H1 (cell line): ENCODE data around the gene CORO2B. TPM values are rescaled to one million over a fixed set of nuclear protein-coding genes. Genes with fewer than 3 reads are reported as not detected.

Experiments used
- CTCF ChIA-PET: fragments of 300-600 bp; sonication (Branson Sonifier 250); formaldehyde crosslinking; loops from one replicate; lab custom pipeline; 2021; ENCODE audit not compliant: partially characterized antibody; lab: Charles Lee
- POLR2A ChIA-PET: fragments of 300-600 bp; sonication (Branson Sonifier 250); formaldehyde crosslinking; loops from one replicate; lab custom pipeline; 2021; ENCODE audit warnings: inconsistent platforms; ENCODE audit not compliant: partially characterized antibody; lab: Charles Lee
- DNase-seq, 2 experiments: peaks; one replicate each; pipeline versions ENCODE4 v3.0.0 to v3.0.0-alpha.2; 2010 to 2022; ENCODE audit warnings: low spot score in 2 of 2, low read depth in 1 of 2, mixed read lengths in 1 of 2
- FAIRE-seq: peaks from 2 replicates; lab custom pipeline; 2011; peaks lifted over from hg19 to GRCh38; lab: Jason Lieb, UNC
- H2AFZ ChIP-seq: 2 replicates; pipeline ENCODE4 v1.8.1; 2012; ENCODE audit warnings: low read length, inconsistent platforms
- H2AK5ac ChIP-seq: 2 replicates; pipeline ENCODE4 v1.6.1; 2013; ENCODE audit warnings: low read depth, low read length
- H2BK120ac ChIP-seq: replicated peaks from 2 replicates; pipeline ENCODE3; 2013; ENCODE audit warnings: low read depth, low read length, inconsistent platforms
- H2BK12ac ChIP-seq: 2 replicates; pipeline ENCODE4 v1.6.1; 2013; ENCODE audit warnings: low read depth, low read length
- H2BK15ac ChIP-seq: 2 replicates; pipeline ENCODE4 v1.6.1; 2013; ENCODE audit warnings: low read length
- H2BK20ac ChIP-seq: 2 replicates; pipeline ENCODE4 v1.6.1; 2013; ENCODE audit warnings: low read length
- H2BK5ac ChIP-seq: 2 replicates; pipeline ENCODE4 v1.6.1; 2013; ENCODE audit warnings: low read depth, low read length
- H3K14ac ChIP-seq: 2 replicates; pipeline ENCODE4 v1.6.1; 2013; ENCODE audit warnings: inconsistent platforms; ENCODE audit not compliant: insufficient read length
- H3K18ac ChIP-seq: 2 replicates; pipeline ENCODE4 v1.6.1; 2013; ENCODE audit warnings: low read length; ENCODE audit errors: extremely low read depth
- H3K23ac ChIP-seq: 2 replicates; pipeline ENCODE4 v1.6.1; 2013; ENCODE audit warnings: inconsistent platforms; ENCODE audit not compliant: insufficient read length
- H3K23me2 ChIP-seq: 2 replicates; pipeline ENCODE4 v1.6.1; 2013; ENCODE audit warnings: low read depth, low read length
- H3K27ac ChIP-seq: 2 replicates; pipeline ENCODE4 v1.6.1; 2011; ENCODE audit warnings: low read depth, low read length, inconsistent platforms
- H3K27me3 ChIP-seq, 4 experiments: replicated peaks in 1 of 4; 1 replicate in 1 of 4; 2 replicates in 3 of 4; pipeline versions ENCODE4 v1.6.1 to v1.8.1; 2011 to 2013; ENCODE audit warnings: low read length in 3 of 4, mild to moderate bottlenecking in 3 of 4, inconsistent platforms in 2 of 4, mixed read lengths in 2 of 4, moderate library complexity in 1 of 4; ENCODE audit not compliant: control insufficient read depth in 3 of 4, insufficient read depth in 3 of 4; ENCODE audit errors: extremely low read depth in 1 of 4
- H3K36me3 ChIP-seq, 4 experiments: 2 replicates each; pipeline versions ENCODE4 v1.6.1 to v1.8.1; 2011 to 2013; ENCODE audit warnings: mild to moderate bottlenecking in 4 of 4, low read length in 3 of 4, moderate library complexity in 2 of 4, control low read depth in 1 of 4, inconsistent platforms in 1 of 4; ENCODE audit not compliant: insufficient read depth in 4 of 4, control insufficient read depth in 2 of 4
- H3K4ac ChIP-seq: replicated peaks from 2 replicates; pipeline ENCODE3; 2013; ENCODE audit warnings: low read length, low read depth, mixed read lengths, inconsistent platforms; ENCODE audit not compliant: insufficient read length
- H3K4me1 ChIP-seq, 4 experiments: replicated peaks in 1 of 4; 1 replicate in 1 of 4; 2 replicates in 3 of 4; pipeline versions ENCODE4 v1.6.1 to v1.8.1; 2011 to 2013; ENCODE audit warnings: low read length in 3 of 4, inconsistent platforms in 2 of 4, mixed read lengths in 1 of 4; ENCODE audit not compliant: insufficient read depth in 4 of 4, control insufficient read depth in 3 of 4
- H3K4me2 ChIP-seq, 2 experiments: 2 replicates each; pipeline versions ENCODE4 v1.6.1 to v1.8.1; 2011 to 2013; ENCODE audit warnings: low read depth in 2 of 2, low read length in 2 of 2, control low read depth in 1 of 2, inconsistent platforms in 1 of 2, mild to moderate bottlenecking in 1 of 2; ENCODE audit not compliant: insufficient read depth in 1 of 2
- H3K4me3 ChIP-seq, 4 experiments: fragments of 200-600, 300-600 bp in 1 of 4; sonication (generic), shearing (Covaris generic), sonication (Bioruptor Twin) in 1 of 4; 2 replicates each; pipeline versions ENCODE4 v1.5.1 to v1.8.1; 2011 to 2016; ENCODE audit warnings: low read length in 4 of 4, low read depth in 3 of 4, control low read depth in 2 of 4, inconsistent platforms in 2 of 4, mild to moderate bottlenecking in 2 of 4, mixed read lengths in 1 of 4, moderate library complexity in 1 of 4; ENCODE audit not compliant: insufficient read depth in 2 of 4; ENCODE audit errors: extremely low read depth in 1 of 4
- H3K56ac ChIP-seq: replicated peaks from 2 replicates; pipeline ENCODE3; 2013; ENCODE audit warnings: low read depth, mild to moderate bottlenecking, mixed read lengths, low read length, inconsistent platforms; ENCODE audit not compliant: insufficient read length
- H3K79me1 ChIP-seq: 2 replicates; pipeline ENCODE4 v1.6.1; 2013; ENCODE audit warnings: low read depth, low read length, control low read depth
- H3K79me2 ChIP-seq, 2 experiments: 2 replicates each; pipeline versions ENCODE4 v1.6.1 to v1.8.1; 2012 to 2013; ENCODE audit warnings: low read length in 2 of 2, mild to moderate bottlenecking in 2 of 2, inconsistent platforms in 1 of 2; ENCODE audit not compliant: insufficient read depth in 2 of 2, control insufficient read depth in 1 of 2
- H3K9ac ChIP-seq, 4 experiments: replicated peaks in 1 of 4; 1 replicate in 1 of 4; 2 replicates in 3 of 4; pipeline versions ENCODE4 v1.6.1 to v1.8.1; 2011 to 2013; ENCODE audit warnings: low read depth in 3 of 4, low read length in 3 of 4, control low read depth in 2 of 4, mild to moderate bottlenecking in 2 of 4, moderate library complexity in 2 of 4, inconsistent platforms in 1 of 4; ENCODE audit errors: extremely low read depth in 1 of 4
- H3K9me3 ChIP-seq, 2 experiments: 2 replicates each; pipeline versions ENCODE4 v1.6.1 to v1.8.1; 2012 to 2013; ENCODE audit warnings: mild to moderate bottlenecking in 2 of 2, moderate library complexity in 2 of 2, control low read depth in 1 of 2, inconsistent platforms in 1 of 2, low read depth in 1 of 2, low read length in 1 of 2, mixed read lengths in 1 of 2; ENCODE audit not compliant: insufficient read depth in 2 of 2
- H4K20me1 ChIP-seq, 2 experiments: replicated peaks in 1 of 2; 2 replicates each; pipeline versions ENCODE3 to v1.8.1; 2011 to 2013; ENCODE audit warnings: inconsistent platforms in 2 of 2, low read length in 2 of 2, mild to moderate bottlenecking in 1 of 2; ENCODE audit not compliant: insufficient read depth in 2 of 2, control insufficient read depth in 1 of 2
- H4K5ac ChIP-seq: 2 replicates; pipeline ENCODE4 v1.6.1; 2013; ENCODE audit warnings: low read length, low read depth, mixed read lengths, inconsistent platforms; ENCODE audit not compliant: insufficient read length
- H4K8ac ChIP-seq: 2 replicates; pipeline ENCODE4 v1.8.0; 2013; ENCODE audit warnings: mild to moderate bottlenecking, moderate library complexity, low read length, inconsistent platforms; ENCODE audit not compliant: insufficient read depth; ENCODE audit errors: extremely low read depth
- H4K91ac ChIP-seq: replicated peaks from 2 replicates; pipeline ENCODE3; 2013; ENCODE audit warnings: low read length, mixed read lengths, inconsistent platforms; ENCODE audit not compliant: insufficient read length
- KDM1A ChIP-seq: fragments of 200-600, 300-600 bp; sonication (generic); IDR thresholded peaks from 2 replicates; pipeline ENCODE4 v1.7.1; 2016; ENCODE audit warnings: mild to moderate bottlenecking, low read length, borderline replicate concordance
- POLR2A ChIP-seq, 2 experiments: IDR thresholded peaks; 1 replicate in 1 of 2; 2 replicates in 1 of 2; pipeline ENCODE4 v1.6.1; 2011; ENCODE audit warnings: low read depth in 2 of 2, low read length in 2 of 2, mild to moderate bottlenecking in 2 of 2; ENCODE audit errors: control extremely low read depth in 1 of 2
- POU5F1 ChIP-seq: IDR thresholded peaks from 2 replicates; pipeline ENCODE4 v1.6.1; 2011; ENCODE audit warnings: low read depth, mild to moderate bottlenecking, low read length, moderate library complexity
- RFX5 ChIP-seq: IDR thresholded peaks from 2 replicates; pipeline ENCODE4 v1.6.1; 2011; ENCODE audit warnings: low read depth, low read length, improper control_type of control experiment, borderline replicate concordance
- SIRT6 ChIP-seq: IDR thresholded peaks from one replicate; pipeline ENCODE4 v1.7.1; 2012; ENCODE audit warnings: low read length, inconsistent platforms
- SP1 ChIP-seq: IDR thresholded peaks from 2 replicates; pipeline ENCODE4 v1.6.1; 2011; ENCODE audit warnings: low read depth, low read length
- WGBS, 2 experiments: shearing (Covaris generic) in 1 of 2; methylation state at CpG; one replicate each; pipeline versions ENCODE4 v1.1.6 to v1.1.7; 2013 to 2015; ENCODE audit warnings: low lambda C conversion rate in 2 of 2, mixed read lengths in 2 of 2, inconsistent platforms in 1 of 2, low coverage in 1 of 2, missing lambda C conversion rate in 1 of 2; ENCODE audit not compliant: insufficient replicate concordance in 2 of 2, insufficient coverage in 1 of 2, insufficient read length in 1 of 2; ENCODE audit errors: extremely low coverage in 1 of 2, missing lambda C conversion rate in 1 of 2; 5-methylcytosine and 5-hydroxymethylcytosine counted together
- polyA plus RNA-seq, 7 experiments: library from polyadenylated mRNA; depleted of rRNA in 3 of 7; stranded (reverse) in 5 of 7; unstranded in 2 of 7; fragments of >200 nt in 5 of 7; fragments of 200-250 nt in 2 of 7; gene quantifications; 1 replicate in 5 of 7; 2 replicates in 1 of 7; 4 replicates in 1 of 7; pipeline versions ENCODE4 v1.2.1 to v1.2.3, GENCODE V29; 2011 to 2013; ENCODE audit warnings: missing spikeins in 2 of 7, mixed read lengths in 2 of 7
- total RNA-seq: library from RNA; stranded (reverse); fragmentation: NEBNext Ultra II Directional; extraction: Animal tissue kit (Norgen Biotek cat#: 25700); gene quantifications from 2 replicates; pipeline ENCODE4 v1.2.1, GENCODE V29; 2021

Gene CORO2B
- total and polyA plus RNA-seq, 2 of the 8 experiments (the other 6 are each of a cell fraction or from before 2014, with no cell fraction given), result 3.4 to 6.7 TPM

- Histone ChIP-seq H3K4me3 (no peak overlapping the region), H3K9ac (no peak overlapping the region), H4K8ac (no peak overlapping the region), H2AK5ac (no peak overlapping the region), H3K27me3 (no peaks in the 10 kb centered on the region), H3K79me1 (no peaks in the 10 kb centered on the region), H3K79me2 (no peaks in the 10 kb centered on the region), H2BK12ac (no peak overlapping the region), H3K27ac (no peak overlapping the region), H2BK15ac (no peak overlapping the region), H3K14ac (no peak overlapping the region), H3K18ac (no peak overlapping the region), H3K4me1 (peaks cover 0 to 16% (median 2%) of the 10 kb centered on the region in 4 experiments; a peak in 6 of 7 replicates), H3K56ac (no peak overlapping the region), H4K5ac (no peak overlapping the region), H2AFZ (no peak overlapping the region), H2BK5ac (no peak overlapping the region), H3K23ac (no peak overlapping the region), H3K4me2 (no peak overlapping the region), H4K20me1 (no peaks in the 10 kb centered on the region), H3K36me3 (no peaks in the 10 kb centered on the region), H2BK120ac (no peak overlapping the region), H3K9me3 (no peaks in the 10 kb centered on the region), H3K23me2 (no peaks in the 10 kb centered on the region), H2BK20ac (no peak overlapping the region), H4K91ac (no peak overlapping the region), H3K4ac (no peak overlapping the region)
- FAIRE-seq (no peak), DNase-seq (no peak)
- 88% methylated on average over 1 of the region's 1 CpG; no CpG with 5 or more reads in 1 of the 2 experiments for WGBS, 2 experiments
- ChIA-PET CTCF (interaction anchor here (0.7 to 2.8 kb wide), 8 partner anchors 12 to 82 kb away, joined by 3 to 12 read pairs (median 4); no protein-coding TSS in a partner anchor), POLR2A (no interaction called here)
- no peak for TF ChIP-seq POLR2A (IDR thresholded peaks at IDR 0.05; ENCODE audit: control extremely low read depth in 1 of 2, low read depth in 2 of 2, low read length in 2 of 2)
- no peak for TF ChIP-seq SP1
- no peak for TF ChIP-seq POU5F1
- no peak for TF ChIP-seq KDM1A
- TF ChIP-seq SIRT6, result no peak
- TF ChIP-seq RFX5, result no peak
Observed at GRCh38 chr15:68593341-68593740, 14.5 kb downstream of the CORO2B start.
